GM23338 (cell line): ENCODE data around the gene CYP3A5. TPM values are rescaled to one million over a fixed set of nuclear protein-coding genes. Genes with fewer than 3 reads are reported as not detected.

Experiments used
- ATAC-seq: fragments of 200-7000 bp; cut with Tn5 transposase; 3 replicates; pipeline ENCODE4 v1.9.1; 2020
- DNase-seq: peaks from one replicate; pipeline ENCODE4 v3.0.0-alpha.2; 2015; ENCODE audit warnings: low spot score
- H2AFZ ChIP-seq: fragments of 200-600 bp; sonication (generic); 2 replicates; pipeline ENCODE4 v1.8.0; 2016; ENCODE audit warnings: antibody characterized with exemption, mild to moderate bottlenecking, moderate library complexity
- H3F3A ChIP-seq: fragments of 200-600 bp; sonication (generic); replicated peaks from 2 replicates; pipeline ENCODE4 v1.8.0; 2017; ENCODE audit warnings: antibody characterized with exemption, mixed run types, low read depth
- H3K27ac ChIP-seq: fragments of 200-600 bp; sonication (generic); 2 replicates; pipeline ENCODE4 v1.6.1; 2016; ENCODE audit warnings: low read depth
- H3K27me3 ChIP-seq: fragments of 200-600 bp; sonication (generic); 2 replicates; pipeline ENCODE4 v1.8.0; 2016; ENCODE audit warnings: mild to moderate bottlenecking, mixed run types, moderate library complexity; ENCODE audit not compliant: insufficient read depth
- H3K36me3 ChIP-seq: fragments of 200-600 bp; sonication (generic); 2 replicates; pipeline ENCODE4 v1.8.0; 2016; ENCODE audit warnings: mild to moderate bottlenecking; ENCODE audit not compliant: insufficient read depth
- H3K4me1 ChIP-seq: fragments of 200-600 bp; sonication (generic); 2 replicates; pipeline ENCODE4 v1.8.0; 2016; ENCODE audit warnings: mild to moderate bottlenecking, moderate library complexity; ENCODE audit not compliant: insufficient read depth
- H3K4me2 ChIP-seq: fragments of 200-600 bp; sonication (generic); 2 replicates; pipeline ENCODE4 v1.7.1; 2017; ENCODE audit warnings: mixed run types
- H3K4me3 ChIP-seq: fragments of 200-600 bp; sonication (generic); 2 replicates; pipeline ENCODE4 v1.6.1; 2016; ENCODE audit warnings: mixed run types
- H3K79me2 ChIP-seq: fragments of 200-600 bp; sonication (generic); replicated peaks from 2 replicates; pipeline ENCODE4 v1.8.0; 2017; ENCODE audit warnings: mild to moderate bottlenecking; ENCODE audit not compliant: insufficient read depth
- H3K9me2 ChIP-seq: fragments of 200-600 bp; sonication (generic); 2 replicates; pipeline ENCODE4 v1.8.0; 2017; ENCODE audit not compliant: insufficient read depth
- H4K20me1 ChIP-seq: fragments of 200-600 bp; sonication (generic); replicated peaks from 2 replicates; pipeline ENCODE4 v1.8.0; 2017; ENCODE audit warnings: mild to moderate bottlenecking; ENCODE audit not compliant: insufficient read depth
- H3K27ac Mint-ChIP-seq: 2 replicates; pipeline ENCODE4 v1.8.0; 2020; ENCODE audit warnings: inconsistent platforms, mild to moderate bottlenecking, moderate library complexity, mixed read lengths
- H3K27me3 Mint-ChIP-seq: 3 replicates; pipeline ENCODE4 v1.8.0; 2022; ENCODE audit warnings: low read depth, mild to moderate bottlenecking, moderate library complexity, mixed read lengths, inconsistent platforms; ENCODE audit not compliant: insufficient read depth, poor library complexity
- H3K36me3 Mint-ChIP-seq: 3 replicates; pipeline ENCODE4 v1.8.0; 2021; ENCODE audit warnings: low read depth, mild to moderate bottlenecking, inconsistent platforms, moderate library complexity, mixed read lengths
- H3K4me1 Mint-ChIP-seq: 3 replicates; pipeline ENCODE4 v1.8.0; 2020; ENCODE audit warnings: mild to moderate bottlenecking, inconsistent platforms, mixed read lengths
- H3K4me3 Mint-ChIP-seq: 3 replicates; pipeline ENCODE4 v1.8.0; 2021; ENCODE audit warnings: moderate library complexity, mild to moderate bottlenecking, inconsistent platforms, mixed read lengths
- H3K9me3 Mint-ChIP-seq: 3 replicates; pipeline ENCODE4 v1.8.0; 2020; ENCODE audit warnings: moderate library complexity, mild to moderate bottlenecking, inconsistent platforms, mixed read lengths
- EZH2 ChIP-seq: fragments of 200-600 bp; sonication (generic); IDR thresholded peaks from one replicate; pipeline ENCODE4 v1.8.0; 2017; ENCODE audit warnings: antibody characterized with exemption, mild to moderate bottlenecking, low read depth; ENCODE audit not compliant: unreplicated experiment
- polyA plus RNA-seq: library from polyadenylated mRNA; unstranded; fragments of >200 nt; fragmentation: Nextera tagmentation; extraction: Ambion mirVana; gene quantifications from 2 replicates; pipeline ENCODE4 v1.2.1, GENCODE V29; 2016
- total RNA-seq: library from RNA; depleted of rRNA; stranded (reverse); fragments of >200 nt; shearing (Covaris generic); gene quantifications from 2 replicates; pipeline ENCODE4 v1.2.3, GENCODE V29; 2014
- TF ChIP-seq, protein P1 (sequence below): IDR thresholded peaks from one replicate; pipeline ENCODE4 v1.6.1; 2018; ENCODE audit warnings: antibody characterized with exemption; ENCODE audit not compliant: unreplicated experiment
- TF ChIP-seq, protein P2 (sequence below): fragments of 250-450 bp; sonication (Bioruptor Pico); IDR thresholded peaks from 2 replicates; pipeline ENCODE4 v1.5.0; 2020; ENCODE audit warnings: mild to moderate bottlenecking, moderate library complexity

The CYP3A5 gene
- total and polyA plus RNA-seq, 2 experiments from 2014 or later: 1.2 TPM; not detected in 1

DNA sequence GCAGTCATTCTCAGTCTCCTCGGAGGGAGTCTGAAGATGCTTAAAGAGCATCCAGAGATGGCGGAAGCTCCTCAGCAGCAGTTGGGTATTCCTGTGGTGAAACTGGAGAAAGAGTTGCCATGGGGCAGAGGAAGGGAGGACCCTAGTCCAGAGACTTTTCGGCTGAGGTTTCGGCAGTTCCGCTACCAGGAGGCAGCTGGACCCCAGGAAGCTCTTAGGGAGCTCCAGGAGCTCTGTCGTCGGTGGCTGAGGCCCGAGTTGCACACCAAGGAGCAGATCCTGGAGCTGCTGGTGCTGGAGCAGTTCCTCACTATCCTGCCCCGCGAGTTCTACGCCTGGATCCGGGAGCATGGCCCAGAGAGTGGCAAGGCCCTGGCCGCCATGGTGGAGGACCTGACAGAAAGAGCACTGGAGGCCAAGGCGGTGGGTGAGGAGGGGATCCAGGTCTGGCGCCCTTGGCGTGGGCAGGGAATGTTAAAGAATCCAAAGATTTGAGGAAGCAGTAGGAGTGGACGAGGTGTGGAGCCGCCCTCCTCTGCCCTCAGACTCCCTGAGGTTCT, 60.1 kb downstream of the CYP3A5 start:
- Histone ChIP-seq H3K4me2 (no peak overlapping the region), H3K4me1 (peaks cover 5% of the 10 kb centered on the region; the same call in 1 of the 2 replicates), H3K27ac (no peak overlapping the region), H3K79me2 (peaks cover 20% of the 10 kb centered on the region), H2AFZ (no peak overlapping the region), H3K36me3 (peaks cover 12% of the 10 kb centered on the region), H3K9me2 (no peaks in the 10 kb centered on the region), H3K27me3 (no peaks in the 10 kb centered on the region), H3K4me3 (no peak overlapping the region), H4K20me1 (no peaks in the 10 kb centered on the region; the same call in 1 of the 2 replicates), H3F3A (no peaks in the 10 kb centered on the region)
- Mint-ChIP-seq H3K9me3 (no peaks in the 10 kb centered on the region), H3K36me3 (peaks cover 67% of the 10 kb centered on the region), H3K27ac (no peak overlapping the region), H3K4me3 (no peak overlapping the region), H3K27me3 (peaks cover 21% of the 10 kb centered on the region), H3K4me1 (peaks cover 9% of the 10 kb centered on the region)
- no peak for DNase-seq
- TF ChIP-seq, protein P1, sequence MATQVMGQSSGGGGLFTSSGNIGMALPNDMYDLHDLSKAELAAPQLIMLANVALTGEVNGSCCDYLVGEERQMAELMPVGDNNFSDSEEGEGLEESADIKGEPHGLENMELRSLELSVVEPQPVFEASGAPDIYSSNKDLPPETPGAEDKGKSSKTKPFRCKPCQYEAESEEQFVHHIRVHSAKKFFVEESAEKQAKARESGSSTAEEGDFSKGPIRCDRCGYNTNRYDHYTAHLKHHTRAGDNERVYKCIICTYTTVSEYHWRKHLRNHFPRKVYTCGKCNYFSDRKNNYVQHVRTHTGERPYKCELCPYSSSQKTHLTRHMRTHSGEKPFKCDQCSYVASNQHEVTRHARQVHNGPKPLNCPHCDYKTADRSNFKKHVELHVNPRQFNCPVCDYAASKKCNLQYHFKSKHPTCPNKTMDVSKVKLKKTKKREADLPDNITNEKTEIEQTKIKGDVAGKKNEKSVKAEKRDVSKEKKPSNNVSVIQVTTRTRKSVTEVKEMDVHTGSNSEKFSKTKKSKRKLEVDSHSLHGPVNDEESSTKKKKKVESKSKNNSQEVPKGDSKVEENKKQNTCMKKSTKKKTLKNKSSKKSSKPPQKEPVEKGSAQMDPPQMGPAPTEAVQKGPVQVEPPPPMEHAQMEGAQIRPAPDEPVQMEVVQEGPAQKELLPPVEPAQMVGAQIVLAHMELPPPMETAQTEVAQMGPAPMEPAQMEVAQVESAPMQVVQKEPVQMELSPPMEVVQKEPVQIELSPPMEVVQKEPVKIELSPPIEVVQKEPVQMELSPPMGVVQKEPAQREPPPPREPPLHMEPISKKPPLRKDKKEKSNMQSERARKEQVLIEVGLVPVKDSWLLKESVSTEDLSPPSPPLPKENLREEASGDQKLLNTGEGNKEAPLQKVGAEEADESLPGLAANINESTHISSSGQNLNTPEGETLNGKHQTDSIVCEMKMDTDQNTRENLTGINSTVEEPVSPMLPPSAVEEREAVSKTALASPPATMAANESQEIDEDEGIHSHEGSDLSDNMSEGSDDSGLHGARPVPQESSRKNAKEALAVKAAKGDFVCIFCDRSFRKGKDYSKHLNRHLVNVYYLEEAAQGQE: no peak
- TF ChIP-seq, protein P2, sequence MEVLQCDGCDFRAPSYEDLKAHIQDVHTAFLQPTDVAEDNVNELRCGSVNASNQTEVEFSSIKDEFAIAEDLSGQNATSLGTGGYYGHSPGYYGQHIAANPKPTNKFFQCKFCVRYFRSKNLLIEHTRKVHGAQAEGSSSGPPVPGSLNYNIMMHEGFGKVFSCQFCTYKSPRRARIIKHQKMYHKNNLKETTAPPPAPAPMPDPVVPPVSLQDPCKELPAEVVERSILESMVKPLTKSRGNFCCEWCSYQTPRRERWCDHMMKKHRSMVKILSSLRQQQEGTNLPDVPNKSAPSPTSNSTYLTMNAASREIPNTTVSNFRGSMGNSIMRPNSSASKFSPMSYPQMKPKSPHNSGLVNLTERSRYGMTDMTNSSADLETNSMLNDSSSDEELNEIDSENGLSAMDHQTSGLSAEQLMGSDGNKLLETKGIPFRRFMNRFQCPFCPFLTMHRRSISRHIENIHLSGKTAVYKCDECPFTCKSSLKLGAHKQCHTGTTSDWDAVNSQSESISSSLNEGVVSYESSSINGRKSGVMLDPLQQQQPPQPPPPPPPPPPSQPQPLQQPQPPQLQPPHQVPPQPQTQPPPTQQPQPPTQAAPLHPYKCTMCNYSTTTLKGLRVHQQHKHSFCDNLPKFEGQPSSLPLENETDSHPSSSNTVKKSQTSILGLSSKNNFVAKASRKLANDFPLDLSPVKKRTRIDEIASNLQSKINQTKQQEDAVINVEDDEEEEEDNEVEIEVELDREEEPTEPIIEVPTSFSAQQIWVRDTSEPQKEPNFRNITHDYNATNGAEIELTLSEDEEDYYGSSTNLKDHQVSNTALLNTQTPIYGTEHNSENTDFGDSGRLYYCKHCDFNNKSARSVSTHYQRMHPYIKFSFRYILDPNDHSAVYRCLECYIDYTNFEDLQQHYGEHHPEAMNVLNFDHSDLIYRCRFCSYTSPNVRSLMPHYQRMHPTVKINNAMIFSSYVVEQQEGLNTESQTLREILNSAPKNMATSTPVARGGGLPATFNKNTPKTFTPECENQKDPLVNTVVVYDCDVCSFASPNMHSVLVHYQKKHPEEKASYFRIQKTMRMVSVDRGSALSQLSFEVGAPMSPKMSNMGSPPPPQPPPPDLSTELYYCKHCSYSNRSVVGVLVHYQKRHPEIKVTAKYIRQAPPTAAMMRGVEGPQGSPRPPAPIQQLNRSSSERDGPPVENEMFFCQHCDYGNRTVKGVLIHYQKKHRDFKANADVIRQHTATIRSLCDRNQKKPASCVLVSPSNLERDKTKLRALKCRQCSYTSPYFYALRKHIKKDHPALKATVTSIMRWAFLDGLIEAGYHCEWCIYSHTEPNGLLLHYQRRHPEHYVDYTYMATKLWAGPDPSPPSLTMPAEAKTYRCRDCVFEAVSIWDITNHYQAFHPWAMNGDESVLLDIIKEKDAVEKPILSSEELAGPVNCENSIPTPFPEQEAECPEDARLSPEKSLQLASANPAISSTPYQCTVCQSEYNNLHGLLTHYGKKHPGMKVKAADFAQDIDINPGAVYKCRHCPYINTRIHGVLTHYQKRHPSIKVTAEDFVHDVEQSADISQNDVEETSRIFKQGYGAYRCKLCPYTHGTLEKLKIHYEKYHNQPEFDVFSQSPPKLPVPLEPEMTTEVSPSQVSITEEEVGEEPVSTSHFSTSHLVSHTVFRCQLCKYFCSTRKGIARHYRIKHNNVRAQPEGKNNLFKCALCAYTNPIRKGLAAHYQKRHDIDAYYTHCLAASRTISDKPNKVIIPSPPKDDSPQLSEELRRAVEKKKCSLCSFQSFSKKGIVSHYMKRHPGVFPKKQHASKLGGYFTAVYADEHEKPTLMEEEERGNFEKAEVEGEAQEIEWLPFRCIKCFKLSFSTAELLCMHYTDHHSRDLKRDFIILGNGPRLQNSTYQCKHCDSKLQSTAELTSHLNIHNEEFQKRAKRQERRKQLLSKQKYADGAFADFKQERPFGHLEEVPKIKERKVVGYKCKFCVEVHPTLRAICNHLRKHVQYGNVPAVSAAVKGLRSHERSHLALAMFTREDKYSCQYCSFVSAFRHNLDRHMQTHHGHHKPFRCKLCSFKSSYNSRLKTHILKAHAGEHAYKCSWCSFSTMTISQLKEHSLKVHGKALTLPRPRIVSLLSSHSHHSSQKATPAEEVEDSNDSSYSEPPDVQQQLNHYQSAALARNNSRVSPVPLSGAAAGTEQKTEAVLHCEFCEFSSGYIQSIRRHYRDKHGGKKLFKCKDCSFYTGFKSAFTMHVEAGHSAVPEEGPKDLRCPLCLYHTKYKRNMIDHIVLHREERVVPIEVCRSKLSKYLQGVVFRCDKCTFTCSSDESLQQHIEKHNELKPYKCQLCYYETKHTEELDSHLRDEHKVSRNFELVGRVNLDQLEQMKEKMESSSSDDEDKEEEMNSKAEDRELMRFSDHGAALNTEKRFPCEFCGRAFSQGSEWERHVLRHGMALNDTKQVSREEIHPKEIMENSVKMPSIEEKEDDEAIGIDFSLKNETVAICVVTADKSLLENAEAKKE (CRISPR knock-in tag): no peak
- TF ChIP-seq EZH2: no peak
- no peak for ATAC-seq
